GM12872 (cell line): ENCODE data around the gene PRRC1.

Source experiments
- TF ChIP-seq, protein P1 (sequence below): IDR thresholded peaks from 3 replicates; pipeline ENCODE4 v1.5.1; 2011; ENCODE audit warnings: low read depth, mild to moderate bottlenecking, low read length, moderate library complexity; ENCODE audit not compliant: insufficient read depth

PRRC1 gene

DNA sequence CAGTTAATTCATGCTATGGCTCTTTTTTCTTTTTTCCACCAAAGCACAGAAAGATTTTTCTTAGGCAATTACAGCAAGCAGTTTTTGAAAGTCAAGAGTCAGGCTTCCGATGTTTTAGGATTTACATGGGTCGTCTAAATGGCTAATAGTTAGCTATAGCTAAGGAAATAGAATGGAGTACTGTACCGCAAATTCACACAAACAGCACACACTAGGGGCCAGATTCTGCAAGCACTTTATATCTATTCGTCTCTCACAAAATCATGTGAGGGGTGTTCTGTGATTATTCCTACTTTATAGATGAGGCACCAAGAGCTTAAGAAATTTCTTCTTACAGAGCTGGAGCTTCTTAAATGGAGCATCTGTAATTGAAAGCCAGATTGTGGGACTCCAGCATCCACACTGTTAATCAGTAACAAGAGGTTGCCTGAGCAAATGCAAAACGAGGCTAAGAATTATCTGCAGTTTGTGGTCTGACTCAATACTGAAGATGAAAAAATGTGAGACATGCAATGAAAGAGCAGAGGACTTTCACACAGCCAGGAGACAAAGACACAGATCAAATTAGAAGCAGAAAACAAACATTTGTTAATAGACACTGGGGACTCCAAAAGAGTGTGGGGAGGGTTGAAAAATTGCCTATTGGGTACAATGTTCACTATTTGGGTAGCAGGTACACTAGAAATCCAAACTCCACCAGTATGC, 68.8 kb downstream of the PRRC1 start:
- TF ChIP-seq, protein P1, sequence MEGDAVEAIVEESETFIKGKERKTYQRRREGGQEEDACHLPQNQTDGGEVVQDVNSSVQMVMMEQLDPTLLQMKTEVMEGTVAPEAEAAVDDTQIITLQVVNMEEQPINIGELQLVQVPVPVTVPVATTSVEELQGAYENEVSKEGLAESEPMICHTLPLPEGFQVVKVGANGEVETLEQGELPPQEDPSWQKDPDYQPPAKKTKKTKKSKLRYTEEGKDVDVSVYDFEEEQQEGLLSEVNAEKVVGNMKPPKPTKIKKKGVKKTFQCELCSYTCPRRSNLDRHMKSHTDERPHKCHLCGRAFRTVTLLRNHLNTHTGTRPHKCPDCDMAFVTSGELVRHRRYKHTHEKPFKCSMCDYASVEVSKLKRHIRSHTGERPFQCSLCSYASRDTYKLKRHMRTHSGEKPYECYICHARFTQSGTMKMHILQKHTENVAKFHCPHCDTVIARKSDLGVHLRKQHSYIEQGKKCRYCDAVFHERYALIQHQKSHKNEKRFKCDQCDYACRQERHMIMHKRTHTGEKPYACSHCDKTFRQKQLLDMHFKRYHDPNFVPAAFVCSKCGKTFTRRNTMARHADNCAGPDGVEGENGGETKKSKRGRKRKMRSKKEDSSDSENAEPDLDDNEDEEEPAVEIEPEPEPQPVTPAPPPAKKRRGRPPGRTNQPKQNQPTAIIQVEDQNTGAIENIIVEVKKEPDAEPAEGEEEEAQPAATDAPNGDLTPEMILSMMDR, result no peak

DNA sequence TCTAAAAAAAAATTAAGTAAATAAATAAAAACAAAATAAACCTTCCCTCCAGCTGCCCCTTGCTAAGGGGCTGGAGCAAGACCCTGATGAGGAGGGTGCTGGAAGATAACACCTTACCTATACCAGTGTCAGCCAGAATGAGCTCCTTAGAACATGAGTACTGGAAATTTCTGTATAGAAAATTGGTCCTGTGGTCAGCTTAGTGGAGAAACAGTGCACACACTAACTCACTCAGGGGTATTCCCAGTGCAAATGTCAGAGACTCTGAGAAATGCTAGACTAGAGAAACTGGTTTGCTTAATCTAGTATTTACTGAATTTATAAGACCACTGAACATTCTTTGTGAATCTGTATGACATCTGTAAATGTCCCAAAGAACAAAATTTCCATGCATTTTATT, 69.4 kb downstream of the PRRC1 start:
- TF ChIP-seq, protein P1, result no peak

DNA sequence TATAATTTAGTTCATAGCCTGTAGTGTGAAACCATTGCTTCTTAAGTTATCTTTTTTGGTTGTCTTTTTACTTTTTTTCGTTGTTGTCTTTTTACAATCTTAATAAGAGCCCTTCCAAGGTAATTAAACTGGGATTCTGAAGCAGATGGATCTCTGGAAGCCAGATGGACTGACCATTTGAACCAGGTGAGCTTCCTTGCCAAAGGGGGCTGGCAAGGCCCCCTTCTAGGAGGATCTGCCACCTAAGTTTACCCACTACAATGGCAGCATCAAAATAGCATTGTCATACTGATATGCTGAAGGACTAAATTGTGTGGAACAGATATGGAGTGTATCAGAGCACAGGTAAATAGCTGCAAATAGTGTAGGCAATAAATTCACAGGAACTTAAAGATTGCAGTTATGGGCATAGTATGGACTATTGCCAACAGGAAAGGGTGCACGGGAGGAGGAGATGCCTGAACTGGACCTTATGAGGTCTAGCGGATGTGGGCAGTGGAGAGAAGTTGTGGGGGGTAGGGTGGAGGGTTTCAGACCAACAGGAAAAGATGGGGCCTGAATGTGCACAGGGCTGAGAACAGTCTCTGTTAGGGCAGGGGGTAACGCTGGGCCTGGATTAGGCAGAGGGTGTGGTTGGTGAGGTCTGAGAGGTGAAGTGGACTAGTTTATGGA, 69.9 kb downstream of the PRRC1 start:
- TF ChIP-seq, protein P1, result no peak

DNA sequence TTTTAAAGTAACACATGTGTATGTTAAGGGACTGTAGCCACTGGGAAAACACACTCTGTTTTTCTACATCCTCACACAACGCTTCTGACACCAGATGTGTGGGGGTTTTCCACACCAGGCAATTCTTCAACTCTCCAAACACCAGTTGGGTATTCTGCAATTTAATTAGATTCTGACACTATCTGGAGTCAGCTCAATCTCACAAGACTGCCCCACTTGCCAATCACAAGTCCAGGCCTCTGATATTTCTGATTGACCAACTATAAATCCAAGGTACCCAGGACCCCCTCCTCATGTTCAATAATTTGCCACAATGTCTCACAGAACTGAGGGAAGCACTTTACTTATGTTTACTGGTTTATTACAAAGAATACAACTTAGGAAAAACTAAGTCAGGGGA, 70.9 kb downstream of the PRRC1 start:
- TF ChIP-seq, protein P1, result no peak

DNA sequence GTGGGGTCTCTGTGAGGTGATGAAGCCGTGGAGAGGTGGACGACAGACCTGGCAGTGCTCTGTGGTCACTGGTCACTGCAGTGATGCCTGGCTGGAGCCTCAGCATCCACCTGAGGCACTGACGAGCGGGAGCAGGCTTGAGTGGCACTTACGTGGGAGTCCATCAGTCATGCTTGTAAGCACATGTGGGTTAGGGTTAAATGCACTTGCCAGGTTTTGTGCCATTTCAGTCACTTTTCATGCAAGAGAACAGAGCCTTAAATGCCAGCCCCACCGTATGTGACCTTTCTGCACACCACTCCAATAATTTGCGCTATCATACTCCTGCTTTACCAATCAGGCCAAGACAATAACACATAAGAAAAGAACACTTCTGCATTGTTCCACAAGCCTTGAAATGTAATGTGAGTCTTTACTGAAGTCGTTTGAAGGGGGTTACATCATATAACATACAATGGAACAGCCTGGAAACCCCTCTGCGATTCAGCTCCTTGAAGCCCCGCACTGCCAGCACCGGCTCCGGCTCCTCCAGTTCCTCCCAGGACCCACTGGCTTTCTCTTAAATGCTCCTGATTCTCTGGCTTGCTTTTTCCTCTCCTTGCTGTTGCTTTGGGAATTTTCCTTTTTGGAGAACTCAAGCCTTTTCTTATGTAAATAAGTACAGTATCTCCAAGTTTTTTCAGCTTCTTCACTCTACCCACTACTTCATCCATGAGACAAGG, 72.0 kb downstream of the PRRC1 start:
- TF ChIP-seq, protein P1, result no peak

DNA sequence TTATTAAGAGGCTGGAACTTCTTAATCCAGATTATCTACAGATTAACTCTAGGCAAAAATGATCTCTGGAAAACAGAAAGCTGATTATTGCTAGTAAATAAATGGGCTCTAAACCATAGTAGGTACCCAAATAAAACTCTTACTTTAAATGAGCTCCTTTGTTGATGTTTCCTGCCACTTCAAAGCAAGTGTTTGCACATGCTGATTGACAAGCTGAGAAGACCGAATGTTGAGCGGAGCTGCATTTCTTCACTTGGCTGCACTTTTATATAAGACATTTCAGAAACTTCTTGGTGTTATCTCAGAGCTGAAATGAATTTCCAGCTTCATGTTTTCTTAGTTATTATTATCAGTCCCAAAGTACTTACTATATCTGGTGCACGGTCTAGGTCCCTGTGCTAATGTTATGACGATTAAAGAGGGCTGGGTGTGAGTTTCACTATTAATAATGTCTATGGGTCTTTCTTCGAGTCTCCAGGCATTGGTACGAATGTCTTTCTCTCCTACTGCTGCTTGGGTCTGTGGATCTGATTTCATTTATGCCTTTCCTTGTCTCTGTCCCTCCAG, 72.8 kb downstream of the PRRC1 start:
- TF ChIP-seq, protein P1, result no peak

DNA sequence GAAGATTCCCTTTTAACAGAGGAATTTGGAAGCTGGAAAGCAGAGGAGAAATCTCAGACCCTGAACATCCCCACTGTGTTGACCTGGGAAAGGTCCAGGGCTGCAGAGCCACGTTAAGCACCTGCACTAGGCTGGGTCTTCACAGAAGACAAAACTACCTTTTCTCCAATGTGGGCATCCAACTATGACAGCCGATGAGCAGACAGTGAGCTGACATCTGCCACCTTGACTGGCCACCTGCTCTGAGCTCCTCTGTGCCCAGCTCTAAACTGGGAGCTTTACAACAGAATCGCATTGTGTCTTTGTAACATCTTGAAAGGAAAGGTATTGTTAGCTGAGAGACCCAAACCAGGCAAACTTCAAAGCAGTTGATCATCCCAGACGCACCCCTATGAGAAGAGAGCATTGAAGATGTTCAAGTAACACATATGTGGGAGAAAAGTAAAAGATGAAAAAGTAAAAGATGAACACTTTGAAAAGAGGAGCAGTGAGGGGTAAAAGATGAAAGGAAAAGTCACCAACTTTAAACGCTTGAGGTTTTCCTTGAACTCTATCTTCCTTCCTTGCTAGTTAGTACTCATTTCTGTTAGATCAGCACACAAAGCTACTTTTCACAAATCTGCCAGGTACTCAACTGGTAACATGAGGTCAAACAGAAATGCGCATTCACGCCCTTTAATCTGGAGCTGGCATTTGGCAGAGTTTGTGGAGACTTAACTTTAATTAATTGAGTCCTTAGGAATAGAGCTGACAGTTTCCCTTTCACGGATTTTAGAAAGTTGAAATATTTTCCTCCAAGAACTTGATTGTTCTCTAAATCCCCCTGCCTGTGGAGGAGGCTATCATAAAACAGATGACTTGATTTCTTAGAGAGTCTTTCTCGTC, 78.3 kb downstream of the PRRC1 start:
- TF ChIP-seq, protein P1, result no peak
